SK-N-SH treated with all-trans-retinoic acid at 6 μM for 48 hours (cell line): Measurements from ENCODE around the gene LGALS9.

ENCODE experiments used
- OSR1 ChIP-seq: fragments of 250-450 bp; sonication (Bioruptor Pico); IDR thresholded peaks from 2 replicates; pipeline ENCODE4 v1.8.0; 2022; ENCODE audit warnings: moderate library complexity, mild to moderate bottlenecking, inconsistent platforms
- TCF4 ChIP-seq: fragments of 250-450 bp; sonication (Bioruptor Pico); IDR thresholded peaks from 2 replicates; pipeline ENCODE4 v1.8.0; 2021; ENCODE audit warnings: mild to moderate bottlenecking, moderate library complexity, borderline replicate concordance
- TF ChIP-seq, protein P1 (sequence below): fragments of 250-450 bp; sonication (Bioruptor Pico); IDR thresholded peaks from 2 replicates; pipeline ENCODE4 v1.8.0; 2020; ENCODE audit warnings: mild to moderate bottlenecking, moderate library complexity, borderline replicate concordance
- TF ChIP-seq, protein P2 (sequence below): fragments of 250-450 bp; sonication (Bioruptor Pico); IDR thresholded peaks from 2 replicates; pipeline ENCODE4 v1.5.1; 2020; ENCODE audit warnings: low read depth, mild to moderate bottlenecking, moderate library complexity

DNA sequence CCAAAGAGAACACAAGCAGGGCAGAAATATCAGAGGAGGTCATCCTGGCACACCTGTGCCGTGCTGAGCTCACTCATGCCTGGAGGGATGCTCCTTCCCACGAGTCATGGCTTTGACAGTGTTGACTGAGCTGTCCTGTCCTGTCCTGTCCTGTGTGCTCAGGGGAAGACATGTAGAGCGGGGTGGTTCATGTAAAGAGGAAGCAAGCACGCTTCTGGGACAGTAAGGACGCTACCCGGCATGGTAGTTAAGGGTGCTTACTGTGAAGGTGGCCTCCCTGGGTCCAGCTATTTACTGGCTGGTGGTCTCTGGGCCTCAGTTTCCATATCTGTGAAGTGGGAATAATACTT is 398 bp downstream of the LGALS9 start:
- TF ChIP-seq, protein P1, sequence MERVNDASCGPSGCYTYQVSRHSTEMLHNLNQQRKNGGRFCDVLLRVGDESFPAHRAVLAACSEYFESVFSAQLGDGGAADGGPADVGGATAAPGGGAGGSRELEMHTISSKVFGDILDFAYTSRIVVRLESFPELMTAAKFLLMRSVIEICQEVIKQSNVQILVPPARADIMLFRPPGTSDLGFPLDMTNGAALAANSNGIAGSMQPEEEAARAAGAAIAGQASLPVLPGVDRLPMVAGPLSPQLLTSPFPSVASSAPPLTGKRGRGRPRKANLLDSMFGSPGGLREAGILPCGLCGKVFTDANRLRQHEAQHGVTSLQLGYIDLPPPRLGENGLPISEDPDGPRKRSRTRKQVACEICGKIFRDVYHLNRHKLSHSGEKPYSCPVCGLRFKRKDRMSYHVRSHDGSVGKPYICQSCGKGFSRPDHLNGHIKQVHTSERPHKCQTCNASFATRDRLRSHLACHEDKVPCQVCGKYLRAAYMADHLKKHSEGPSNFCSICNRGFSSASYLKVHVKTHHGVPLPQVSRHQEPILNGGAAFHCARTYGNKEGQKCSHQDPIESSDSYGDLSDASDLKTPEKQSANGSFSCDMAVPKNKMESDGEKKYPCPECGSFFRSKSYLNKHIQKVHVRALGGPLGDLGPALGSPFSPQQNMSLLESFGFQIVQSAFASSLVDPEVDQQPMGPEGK, result no peak
- TF ChIP-seq OSR1 (no peak), TCF4 (CRISPR knock-in tag) (no peak)
- TF ChIP-seq, protein P2, sequence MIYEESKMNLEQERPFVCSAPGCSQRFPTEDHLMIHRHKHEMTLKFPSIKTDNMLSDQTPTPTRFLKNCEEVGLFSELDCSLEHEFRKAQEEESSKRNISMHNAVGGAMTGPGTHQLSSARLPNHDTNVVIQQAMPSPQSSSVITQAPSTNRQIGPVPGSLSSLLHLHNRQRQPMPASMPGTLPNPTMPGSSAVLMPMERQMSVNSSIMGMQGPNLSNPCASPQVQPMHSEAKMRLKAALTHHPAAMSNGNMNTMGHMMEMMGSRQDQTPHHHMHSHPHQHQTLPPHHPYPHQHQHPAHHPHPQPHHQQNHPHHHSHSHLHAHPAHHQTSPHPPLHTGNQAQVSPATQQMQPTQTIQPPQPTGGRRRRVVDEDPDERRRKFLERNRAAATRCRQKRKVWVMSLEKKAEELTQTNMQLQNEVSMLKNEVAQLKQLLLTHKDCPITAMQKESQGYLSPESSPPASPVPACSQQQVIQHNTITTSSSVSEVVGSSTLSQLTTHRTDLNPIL (CRISPR knock-in tag), result no peak
